ENCODE data around the gene NIF3L1. TPM values are rescaled to one million over a fixed set of nuclear protein-coding genes. Genes with fewer than 3 reads are reported as not detected.

Gene NIF3L1
- total and polyA plus RNA-seq, 10 donors: 17.2 to 26.4 (median 20.3) TPM

- Histone ChIP-seq H3K27ac (no peak overlapping the region), H3K27me3 (replicated peaks in 1 of 7) (no peaks in the 10 kb centered on the region), H3K9me3 (no peaks in the 10 kb centered on the region), H3K4me3 (no peak overlapping the region), H3K4me1 (no peaks in the 10 kb centered on the region), H3K36me3 (peaks cover 3 to 100% (median 79%) of the 10 kb centered on the region in 6 donors)
- no peak for DNase-seq
- intact Hi-C loops (cut with DNase I; ENCODE audit: low total_unique reads): no loop called here
- TF ChIP-seq POLR2AphosphoS5 (IDR thresholded peaks at IDR 0.05): no peak
- TF ChIP-seq POLR2A (IDR thresholded peaks at IDR 0.05): no peak
- no peak for TF ChIP-seq CTCF (IDR thresholded peaks at IDR 0.05 in 8 of 11, conservative IDR thresholded peaks at IDR 0.05 in 3 of 11)
Observed at GRCh38 chr2:200913654-200914053, 24.5 kb downstream of the NIF3L1 start.

- 76 to 86% (median 85%) methylated on average over 6 of the region's 6 CpGs for WGBS, 5 donors
- Histone ChIP-seq H3K4me3 (no peak overlapping the region), H3K27me3 (replicated peaks in 1 of 7) (no peaks in the 10 kb centered on the region), H3K4me1 (no peaks in the 10 kb centered on the region), H3K27ac (no peak overlapping the region), H3K36me3 (peaks cover 2 to 100% (median 78%) of the 10 kb centered on the region in 6 donors), H3K9me3 (no peaks in the 10 kb centered on the region)
- DNase-seq: no peak
- intact Hi-C loops (cut with DNase I; ENCODE audit: low total_unique reads): no loop called here
- no peak for TF ChIP-seq CTCF (IDR thresholded peaks at IDR 0.05 in 8 of 11, conservative IDR thresholded peaks at IDR 0.05 in 3 of 11)
- no peak for TF ChIP-seq POLR2AphosphoS5 (IDR thresholded peaks at IDR 0.05)
- no peak for TF ChIP-seq POLR2A (IDR thresholded peaks at IDR 0.05)
Observed at GRCh38 chr2:200922439-200922838, 33.3 kb downstream of the NIF3L1 start.

GRCh38 chr2:200929334-200930249 lies 40.4 kb downstream of the NIF3L1 start:
- Histone ChIP-seq H3K9me3 (no peaks in the 10 kb centered on the region), H3K4me3 (no peak overlapping the region), H3K36me3 (peaks cover 0 to 100% (median 74%) of the 10 kb centered on the region in 6 donors), H3K27me3 (replicated peaks in 1 of 7) (no peaks in the 10 kb centered on the region), H3K27ac (no peak overlapping the region), H3K4me1 (peaks cover 0 to 10% (median 0%) of the 10 kb centered on the region in 6 donors)
- intact Hi-C loops (cut with DNase I; ENCODE audit: low total_unique reads): no loop called here
- TF ChIP-seq CTCF (IDR thresholded peaks at IDR 0.05 in 8 of 11, conservative IDR thresholded peaks at IDR 0.05 in 3 of 11): no peak
- no peak for TF ChIP-seq POLR2A (IDR thresholded peaks at IDR 0.05)
- TF ChIP-seq POLR2AphosphoS5 (IDR thresholded peaks at IDR 0.05): no peak
- WGBS, 5 donors: 76 to 95% (median 88%) methylated on average over 2 of the region's 2 CpGs
- no peak for DNase-seq

- peak overlapping the region in 2 of 8 donors; percentile 33 to 55 for H3K27ac ChIP-seq
- 60 to 80% (median 66%) methylated on average over 3 of the region's 3 CpGs for WGBS, 5 donors
- no peak for DNase-seq
- no peaks in the 10 kb centered on the region for H3K27me3 ChIP-seq (replicated peaks in 1 of 7)
- no peaks in the 10 kb centered on the region for H3K9me3 ChIP-seq
- intact Hi-C loops (cut with DNase I; ENCODE audit: low total_unique reads): no loop called here
- peaks cover 0 to 10% (median 0%) of the 10 kb centered on the region in 6 donors for H3K4me1 ChIP-seq
- TF ChIP-seq POLR2AphosphoS5 (IDR thresholded peaks at IDR 0.05) (no peak), POLR2A (IDR thresholded peaks at IDR 0.05) (no peak), CTCF (IDR thresholded peaks at IDR 0.05 in 8 of 11, conservative IDR thresholded peaks at IDR 0.05 in 3 of 11) (no peak)
- peaks cover 0 to 100% (median 76%) of the 10 kb centered on the region in 6 donors for H3K36me3 ChIP-seq
- no peak overlapping the region for H3K4me3 ChIP-seq
Observed at GRCh38 chr2:200930947-200931626, 41.9 kb downstream of the NIF3L1 start.
